HG02840 (cell line): ENCODE measurements around the gene CYP4V2.
A peak's percentile ranks its signal among the peaks of the same experiment; 100 is the strongest.

Experiments
- ATAC-seq: cut with Tn5 transposase; IDR thresholded peaks from one replicate; pipeline ENCODE4 v1.9.1; 2021; ENCODE audit warnings: mild to moderate bottlenecking, moderate library complexity, moderate number of reproducible peaks; ENCODE audit not compliant: unreplicated experiment, low FRiP score

Gene CYP4V2

DNA sequence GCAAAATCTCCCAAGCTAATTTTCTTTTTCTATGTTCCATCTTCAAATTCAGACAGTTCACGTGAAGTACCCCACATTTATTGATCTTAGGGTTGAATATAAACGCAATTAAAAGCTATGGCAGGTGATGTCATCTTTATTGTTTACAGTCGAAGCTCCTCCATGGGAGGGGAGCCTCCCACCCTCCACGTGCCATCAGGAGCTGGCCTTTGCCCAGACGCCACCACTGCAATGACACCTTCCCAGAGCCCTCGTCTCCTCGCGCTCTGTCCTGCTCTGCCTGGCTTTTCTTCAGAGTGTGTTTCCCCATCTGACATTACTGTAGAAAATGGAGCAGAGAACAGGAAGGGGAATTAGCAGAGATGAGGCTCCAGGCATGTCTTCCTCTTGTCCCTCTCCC, 18.8 kb upstream of the CYP4V2 start:
- ATAC-seq = no peak

DNA sequence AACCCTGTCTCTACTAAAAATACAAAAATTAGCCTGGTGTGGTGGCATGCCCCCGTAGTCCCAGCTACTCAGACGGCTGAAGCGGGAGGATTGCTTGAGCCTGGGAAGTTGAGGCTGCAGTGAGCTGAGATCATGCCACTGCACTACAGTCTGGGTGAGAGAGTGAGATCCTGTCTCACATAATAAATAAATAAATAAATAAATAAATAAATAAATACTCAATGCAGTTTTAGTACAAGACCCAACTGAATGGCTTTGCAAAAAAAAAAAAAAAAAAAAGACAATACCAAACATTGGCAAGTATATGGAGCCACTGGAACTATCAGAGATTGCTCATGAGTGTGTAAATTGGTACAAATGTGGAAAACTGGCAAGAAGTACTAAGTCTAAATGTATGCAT, 3.3 kb upstream of the CYP4V2 start:
- ATAC-seq = no peak

DNA sequence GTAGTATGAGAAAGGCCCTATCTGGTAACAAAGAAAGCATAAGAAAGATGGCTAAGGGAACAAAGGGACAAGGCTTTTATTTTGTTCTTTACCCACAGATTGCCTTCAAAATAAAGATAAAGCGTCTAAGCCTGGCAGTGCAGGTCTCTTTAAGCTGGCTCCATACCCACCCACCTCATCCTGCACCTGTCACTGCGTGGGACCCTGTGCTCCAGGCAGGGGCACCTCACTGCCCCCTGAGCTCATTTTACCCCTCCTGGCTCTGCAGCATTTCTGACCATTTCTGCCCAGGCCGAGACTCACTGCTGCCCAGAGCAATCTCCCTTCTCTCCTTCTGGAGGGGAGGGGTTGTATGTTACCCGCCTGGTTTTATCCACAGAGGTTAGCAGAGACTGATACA, 1.7 kb upstream of the CYP4V2 start:
- ATAC-seq = no peak

DNA sequence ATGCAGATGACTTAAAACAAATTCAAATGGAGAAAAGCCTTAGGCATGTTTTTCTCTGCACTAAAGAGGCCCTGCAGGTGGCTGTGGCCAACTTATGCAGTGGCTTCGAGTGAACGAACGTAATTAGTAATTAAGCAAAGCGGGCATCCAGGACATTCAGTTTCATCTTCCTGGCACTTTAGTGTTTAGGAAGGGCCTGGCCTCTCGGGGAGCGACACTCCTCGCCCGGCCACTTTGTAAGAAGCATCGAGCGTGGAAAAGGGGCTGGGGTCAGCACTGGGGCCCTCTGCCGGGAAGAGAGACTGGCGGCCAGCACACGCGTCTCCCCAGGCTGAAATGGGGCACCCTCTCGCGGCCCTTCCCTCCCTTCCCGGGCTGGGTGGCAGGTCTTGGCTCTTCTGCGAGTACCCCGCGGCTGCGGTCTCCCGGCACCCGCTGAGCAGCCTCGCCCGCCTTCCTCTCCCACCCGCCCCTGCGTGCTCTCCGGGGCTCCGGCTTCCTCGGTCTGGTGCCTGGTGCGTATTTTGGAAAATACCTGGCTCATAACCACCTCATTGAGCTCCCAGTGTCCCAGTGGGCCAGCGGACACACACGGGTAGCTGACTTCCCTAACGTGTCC, 677 bp upstream of the CYP4V2 start:
- peak; percentile 40 for ATAC-seq

DNA sequence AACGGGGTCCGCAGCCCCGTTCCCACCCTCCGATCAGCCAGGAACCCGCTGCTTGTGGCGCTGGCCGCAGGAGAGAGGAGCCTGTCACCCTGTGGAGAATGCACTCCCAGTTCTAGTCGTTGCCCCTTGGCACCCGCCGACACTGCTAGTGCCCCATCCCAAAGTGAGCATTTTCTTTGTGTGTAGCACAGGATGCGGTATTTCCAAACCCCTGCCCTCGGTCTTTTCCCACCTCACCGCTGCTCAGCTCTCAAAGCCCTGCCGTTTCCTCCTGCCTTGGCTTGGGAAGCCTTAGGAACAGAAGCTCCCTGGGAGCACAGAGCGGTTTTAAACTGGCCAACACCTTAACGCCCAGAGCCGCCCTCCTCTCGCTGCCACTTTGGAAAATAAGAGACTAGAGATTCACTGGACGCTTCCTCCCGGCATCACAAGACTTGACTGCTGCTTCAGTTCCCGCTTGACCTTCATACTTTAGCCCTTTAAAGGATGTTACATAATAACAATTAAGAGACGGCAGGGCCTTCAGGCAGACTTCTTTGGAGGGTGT, 772 bp downstream of the CYP4V2 start:
- no peak for ATAC-seq

DNA sequence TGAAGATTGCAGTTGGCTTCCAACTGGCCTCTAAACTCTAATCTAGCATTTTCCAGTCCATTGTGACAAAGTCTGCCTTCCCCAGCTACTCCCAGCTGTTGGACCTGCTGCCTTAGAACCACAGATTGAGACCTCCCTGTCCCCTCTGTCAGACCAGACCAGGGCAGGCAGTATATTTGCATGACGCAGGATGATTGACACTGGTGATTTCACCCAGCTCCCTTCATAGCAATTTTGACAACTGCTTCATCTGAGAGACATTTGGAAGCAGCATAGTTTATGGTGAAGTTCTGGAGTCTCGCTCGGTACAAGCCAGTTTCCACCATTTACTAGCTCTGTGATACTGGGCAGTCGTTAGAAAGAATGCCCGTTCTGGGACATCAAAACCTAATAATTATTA, 2.5 kb downstream of the CYP4V2 start:
- ATAC-seq = no peak

DNA sequence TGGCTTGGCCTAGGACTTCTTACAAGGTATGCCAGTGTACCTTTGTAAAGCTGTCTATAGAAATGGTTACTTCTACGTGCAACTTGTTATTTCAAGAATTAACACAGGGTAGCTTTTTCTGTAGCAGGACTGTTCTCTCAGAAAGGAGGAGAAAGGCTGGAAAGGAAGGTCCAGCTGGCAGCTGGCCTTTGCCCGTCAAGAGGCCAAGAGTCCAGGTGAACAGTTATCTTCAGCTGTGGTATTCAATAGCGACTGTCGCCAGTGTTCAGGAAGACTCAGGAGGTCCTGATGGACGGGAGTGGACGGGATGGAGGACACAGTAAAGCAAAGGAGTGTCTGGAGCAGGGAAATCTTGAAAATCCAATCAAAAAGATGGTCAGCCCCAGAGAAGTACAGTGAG, 4.7 kb downstream of the CYP4V2 start:
- no peak for ATAC-seq

DNA sequence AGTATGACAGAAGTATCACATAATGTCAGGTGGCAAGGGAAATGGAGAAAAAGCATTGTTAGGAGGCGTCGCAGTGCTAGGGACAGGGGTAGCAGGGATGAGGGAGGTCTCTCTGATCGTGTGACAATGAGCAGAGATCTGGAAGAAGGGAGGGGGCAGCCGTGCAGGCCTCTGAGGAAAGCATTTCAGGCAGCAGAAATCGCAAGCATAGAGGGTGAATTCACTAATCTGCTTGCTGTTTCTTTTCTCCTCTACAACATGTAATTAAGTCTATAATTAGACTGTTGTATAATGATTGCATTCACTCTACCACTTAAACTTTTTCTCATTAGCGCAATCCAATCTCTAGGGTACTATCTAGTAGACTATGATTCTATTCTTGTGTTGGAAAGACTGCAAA, 9.1 kb downstream of the CYP4V2 start:
- ATAC-seq = no peak

DNA sequence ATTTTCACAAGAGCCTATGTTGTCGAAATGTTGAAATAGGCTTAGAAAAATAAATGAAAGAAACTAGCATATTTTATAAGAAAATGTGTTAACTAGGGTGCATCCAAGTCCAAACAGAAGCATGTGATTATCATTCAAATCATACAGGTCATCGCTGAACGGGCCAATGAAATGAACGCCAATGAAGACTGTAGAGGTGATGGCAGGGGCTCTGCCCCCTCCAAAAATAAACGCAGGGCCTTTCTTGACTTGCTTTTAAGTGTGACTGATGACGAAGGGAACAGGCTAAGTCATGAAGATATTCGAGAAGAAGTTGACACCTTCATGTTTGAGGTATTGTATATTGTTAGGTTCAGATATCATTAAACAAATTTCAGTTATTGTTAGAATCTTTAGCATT, 9.6 kb downstream of the CYP4V2 start:
- no peak for ATAC-seq

DNA sequence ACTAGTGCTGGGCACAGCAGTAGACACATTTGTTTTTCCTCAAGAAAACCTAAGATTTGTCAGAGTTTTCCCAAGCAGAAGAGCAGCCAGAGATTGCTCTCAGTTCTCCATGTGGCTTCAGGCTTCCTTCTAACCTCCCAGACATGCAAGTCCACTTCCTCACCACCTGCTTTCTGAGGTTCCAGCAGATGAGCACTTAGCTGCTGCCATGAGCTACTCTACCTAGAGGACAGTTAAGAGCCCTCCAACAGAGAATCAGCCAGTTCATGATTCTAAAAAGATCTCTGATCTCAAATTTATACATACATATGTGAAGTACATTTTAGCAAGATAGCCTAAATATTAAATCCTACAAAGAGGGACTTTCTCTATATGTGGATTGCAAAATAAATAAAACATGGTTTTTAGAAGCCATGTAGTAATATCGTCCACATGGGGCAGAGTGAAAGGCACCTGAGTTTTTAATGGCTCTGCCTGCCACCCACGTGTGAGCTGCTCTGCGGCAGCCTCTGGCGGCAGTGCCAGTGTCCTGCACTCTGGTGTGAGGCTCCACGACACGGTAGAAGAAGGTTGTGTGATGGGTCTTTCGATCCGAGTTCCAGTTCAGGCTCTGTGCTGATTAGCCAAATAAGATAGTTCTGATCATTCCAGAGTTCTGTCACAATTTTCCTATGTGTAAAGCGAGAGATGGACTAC, 10.3 kb downstream of the CYP4V2 start:
- peak; percentile 87 for ATAC-seq

DNA sequence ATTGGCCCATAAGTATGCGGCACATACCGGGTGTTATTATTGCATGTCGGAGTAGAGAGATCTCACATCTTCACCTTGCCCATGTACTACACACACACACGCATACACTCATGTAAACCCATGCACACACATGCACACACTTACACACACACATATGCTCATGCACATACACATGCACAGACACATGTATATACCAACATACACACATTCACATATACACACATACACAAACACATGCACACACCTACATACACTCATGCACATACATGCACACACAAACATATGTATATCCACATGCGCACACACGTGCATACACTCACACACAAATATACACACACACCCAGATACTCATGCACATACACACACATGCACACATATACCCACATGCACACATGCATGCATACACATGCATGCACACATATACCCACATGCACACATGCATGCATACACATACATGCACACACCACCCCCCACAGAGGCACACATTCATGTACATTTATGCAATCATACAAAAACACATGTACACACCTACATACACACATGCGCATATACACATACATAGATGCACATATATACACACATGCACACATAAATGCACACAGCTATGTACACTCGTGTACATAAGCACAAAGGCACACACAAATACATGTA, 11.2 kb downstream of the CYP4V2 start:
- ATAC-seq = no peak

DNA sequence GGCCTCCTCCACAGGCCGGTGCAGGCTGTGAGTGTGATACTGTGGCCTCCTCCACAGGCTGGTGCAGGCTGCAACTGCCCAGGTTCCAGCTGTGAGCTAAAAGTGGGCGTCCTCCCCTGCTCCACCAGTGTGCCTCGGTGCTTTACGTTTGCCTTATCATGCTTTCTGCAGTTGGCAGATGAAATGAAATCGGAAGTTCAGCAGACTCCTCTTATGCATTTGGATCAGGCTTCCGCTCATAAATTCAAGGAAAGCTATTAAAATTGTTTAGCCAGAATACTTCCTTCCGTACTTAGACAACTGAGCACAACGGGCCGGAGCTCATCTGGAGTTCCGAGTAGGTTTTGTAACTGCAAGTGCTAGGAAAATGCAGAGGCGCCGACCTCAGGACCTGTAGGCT, 12.0 kb downstream of the CYP4V2 start:
- no peak for ATAC-seq

DNA sequence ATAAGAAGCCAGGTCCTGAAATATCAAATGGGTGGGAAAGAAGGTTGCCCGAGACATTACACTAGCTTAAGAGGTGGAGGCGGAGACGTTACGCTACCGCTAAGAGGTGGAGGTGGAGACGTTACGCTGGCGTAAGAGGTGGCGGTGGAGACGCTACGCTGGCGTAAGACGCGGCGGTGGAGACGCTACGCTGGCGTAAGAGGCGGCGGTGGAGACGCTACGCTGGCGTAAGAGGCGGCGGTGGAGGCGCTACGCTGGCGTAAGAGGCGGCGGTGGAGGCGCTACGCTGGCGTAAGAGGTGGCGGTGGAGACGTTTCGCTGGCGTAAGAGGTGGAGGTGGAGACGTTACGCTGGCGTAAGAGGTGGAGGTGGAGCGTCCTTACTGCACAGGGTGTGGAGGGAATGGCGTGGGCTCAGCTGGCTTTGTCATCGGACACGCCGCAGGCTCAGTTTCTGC, 12.8 kb downstream of the CYP4V2 start:
- no peak for ATAC-seq

DNA sequence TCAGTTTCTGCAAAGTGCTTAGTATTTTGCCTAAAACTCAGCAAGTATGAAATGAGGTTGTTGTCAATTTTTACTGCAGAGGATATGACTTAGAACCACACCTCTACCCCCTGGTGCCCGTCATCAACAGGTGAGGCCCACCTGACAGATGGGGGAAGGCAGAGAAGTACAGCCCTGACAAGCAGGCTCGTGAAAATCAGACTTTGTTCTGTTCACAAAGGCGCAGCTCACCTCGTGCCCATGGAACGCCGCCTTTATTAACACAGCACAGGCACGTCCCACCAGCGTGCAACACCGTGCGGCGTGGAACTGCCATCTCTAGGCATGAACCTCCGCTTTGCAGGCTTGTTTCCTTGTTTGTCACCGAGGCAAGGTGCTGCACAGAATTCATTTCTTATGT, 13.3 kb downstream of the CYP4V2 start:
- ATAC-seq = no peak

DNA sequence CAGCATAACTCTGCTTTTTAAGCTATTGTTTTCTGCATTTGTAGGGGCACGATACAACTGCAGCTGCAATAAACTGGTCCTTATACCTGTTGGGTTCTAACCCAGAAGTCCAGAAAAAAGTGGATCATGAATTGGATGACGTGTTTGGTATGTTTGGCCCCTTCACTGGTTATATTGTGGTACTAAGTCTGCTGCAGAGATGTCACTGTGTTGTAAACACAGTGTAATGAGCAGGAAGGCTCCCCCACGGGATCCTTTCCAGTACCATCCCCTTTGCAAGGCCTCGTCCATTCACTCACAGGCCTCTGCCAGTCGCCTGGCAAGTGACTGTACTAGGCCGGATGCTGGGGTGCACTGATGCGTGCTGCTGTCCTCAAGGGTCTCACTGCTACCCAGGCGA, 13.8 kb downstream of the CYP4V2 start:
- ATAC-seq = no peak

DNA sequence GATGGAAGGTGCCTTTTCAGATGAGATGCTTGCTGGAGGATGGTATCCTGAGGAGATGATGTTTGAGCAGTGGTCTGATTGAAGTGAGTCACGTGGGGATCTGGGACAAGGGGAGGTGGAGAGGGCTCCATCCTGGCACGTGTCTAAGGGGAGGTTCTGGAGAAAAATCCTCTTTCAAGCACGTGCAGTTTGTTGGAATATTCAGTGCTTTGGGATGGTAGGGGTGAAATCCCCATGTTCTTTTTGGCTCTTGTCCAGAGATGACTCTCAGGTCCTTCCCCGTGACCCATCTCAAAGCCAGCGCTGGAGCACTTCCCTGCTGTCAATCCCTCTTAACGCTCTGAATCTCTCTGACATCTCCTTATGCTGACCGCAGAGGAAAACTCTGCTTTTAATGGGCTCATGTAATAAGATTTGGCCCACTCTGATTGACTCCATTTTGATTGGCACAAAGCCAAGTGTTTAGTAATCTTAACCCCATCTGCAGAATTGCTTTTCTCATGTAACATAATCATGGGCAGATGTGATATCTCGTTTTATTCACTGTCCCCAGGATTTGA, 25.2 kb downstream of the CYP4V2 start:
- ATAC-seq = no peak

DNA sequence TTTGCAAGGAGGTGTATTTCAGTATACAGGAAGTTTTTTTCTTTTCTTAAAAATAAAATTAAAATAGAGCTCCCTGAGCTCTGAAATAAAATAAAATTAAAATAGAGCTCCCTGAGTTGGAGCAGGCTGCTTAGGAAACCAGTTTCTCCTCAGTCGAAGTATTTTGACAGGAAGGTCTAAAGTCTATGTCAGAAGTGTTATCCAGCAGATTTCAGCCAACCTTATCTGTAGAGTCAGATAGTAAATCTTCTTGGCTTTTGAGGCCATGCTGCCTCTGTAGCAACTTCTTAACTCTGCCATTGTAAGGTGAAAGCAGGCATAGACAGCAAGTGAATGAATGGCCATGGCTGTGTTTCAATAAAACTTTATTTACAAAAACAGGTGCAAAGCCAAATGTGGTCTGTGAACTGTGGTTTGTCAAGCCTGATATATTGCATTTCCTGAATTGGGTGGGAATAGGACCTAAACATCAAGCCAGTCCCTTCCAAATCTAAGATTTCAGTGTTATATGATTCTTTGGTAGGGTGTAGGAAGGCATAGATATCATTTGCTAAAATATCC, 26.4 kb downstream of the CYP4V2 start:
- ATAC-seq = no peak

DNA sequence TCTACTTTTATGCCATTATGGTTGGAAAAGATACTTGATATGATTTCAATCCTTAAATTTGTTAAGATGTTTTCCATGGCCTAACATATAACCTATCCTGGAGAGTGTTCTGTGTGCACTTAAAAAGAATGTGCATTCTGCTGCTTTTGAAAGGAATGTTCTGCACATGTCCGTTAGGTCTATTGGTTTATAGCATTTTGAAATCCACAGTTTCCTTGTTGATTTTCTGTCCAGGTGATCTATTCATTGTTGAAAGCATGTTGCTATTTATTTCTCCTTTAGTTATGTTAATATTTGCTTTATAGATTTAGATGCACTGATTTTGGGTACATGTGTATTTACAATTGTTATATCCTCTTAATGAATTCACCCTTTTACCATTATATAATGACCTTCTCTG, 30.3 kb downstream of the CYP4V2 start:
- ATAC-seq = no peak

DNA sequence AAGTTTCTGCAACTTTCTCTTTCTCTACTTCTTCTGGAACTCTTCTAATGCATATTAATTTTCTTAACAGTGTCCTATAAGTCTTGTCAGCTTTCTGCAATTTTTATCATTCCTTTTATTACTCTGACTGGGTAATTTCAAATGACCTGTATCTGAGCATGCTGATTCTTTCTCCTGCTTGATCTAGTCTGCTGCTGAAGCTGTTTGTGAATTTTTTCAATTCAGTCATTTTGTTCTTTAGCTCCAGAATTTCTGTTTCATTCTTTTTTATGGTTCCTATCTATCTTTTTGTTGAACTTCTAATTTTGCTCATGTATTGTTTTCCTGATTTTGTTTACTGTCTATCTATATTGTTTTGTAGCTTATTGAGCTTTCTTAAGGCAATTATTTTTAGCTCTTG, 34.5 kb downstream of the CYP4V2 start:
- no peak for ATAC-seq

DNA sequence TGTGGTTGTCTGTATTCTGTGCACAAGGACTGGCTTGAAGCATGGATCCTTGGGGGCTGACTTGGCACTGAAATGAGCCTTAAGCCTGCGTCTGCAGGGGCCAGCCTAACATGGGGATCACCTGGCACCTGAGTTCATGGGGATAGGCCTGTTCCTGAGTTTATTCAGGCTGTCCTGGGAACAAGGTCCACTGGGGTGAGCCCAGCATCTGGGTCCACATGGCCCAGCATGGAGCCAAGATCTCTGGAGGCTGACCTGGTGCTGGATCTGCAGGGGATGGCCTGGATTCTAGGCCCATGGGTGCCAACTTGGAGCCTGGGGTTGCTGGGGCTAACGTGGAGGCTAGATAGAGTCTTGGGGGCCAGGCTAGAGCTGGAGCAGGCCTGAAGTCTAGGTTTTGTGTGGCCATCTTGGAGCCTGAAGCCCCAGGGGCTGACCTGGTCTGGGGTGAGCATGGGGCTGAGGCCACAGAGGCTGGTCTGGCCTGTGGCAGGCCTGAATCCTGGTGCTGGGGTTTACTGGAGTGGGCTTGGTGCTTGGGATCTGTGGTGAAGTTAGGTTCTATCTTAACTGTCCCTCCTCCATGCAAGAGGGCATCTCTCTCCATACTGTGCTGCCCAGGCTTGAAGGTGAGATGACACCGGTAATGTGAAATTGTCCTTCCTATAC, 35.3 kb downstream of the CYP4V2 start:
- no peak for ATAC-seq

DNA sequence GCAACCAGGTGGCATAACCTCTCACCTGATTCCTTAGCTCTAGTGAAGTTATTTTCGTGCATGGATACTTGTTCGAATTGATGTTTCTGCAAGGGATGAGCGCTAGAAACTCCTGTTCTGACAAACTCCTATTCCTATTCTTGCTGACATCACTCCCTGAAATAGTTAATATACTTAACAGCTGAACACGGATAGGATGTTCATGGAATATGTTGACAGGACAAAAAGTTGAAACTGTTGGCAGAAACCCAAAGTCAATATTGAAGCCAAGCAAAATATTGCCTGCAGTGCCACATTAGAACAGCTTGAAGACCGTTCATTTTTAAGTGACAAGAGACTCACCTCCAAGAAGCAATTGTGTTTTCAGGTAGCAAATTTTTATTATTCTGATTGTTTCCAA, 35.9 kb downstream of the CYP4V2 start, which contains the start of gene KLKB1:
Gene KLKB1, plus strand, starts transcription at position 287 of the 400 bp plus-strand sequence. CDS start 689 bp downstream, outside the sequence.
- ATAC-seq = no peak
